Gastrocnemius medialis (tissue), 4 donors: ENCODE results near the gene GNG4. TPM values are rescaled to one million over a fixed set of nuclear protein-coding genes. Genes with fewer than 3 reads are reported as not detected.
"Not testable (repeated sequence)": the region's sequence is repeated elsewhere in the genome, so short reads cannot be mapped to it uniquely, and the experiment has no call there.

Experiments
- ATAC-seq, 2 donors: fragments of 150-250 bp; one replicate each; pipeline ENCODE4 v1.9.1; 2016
- DNase-seq, 2 donors: peaks; one replicate each; pipeline ENCODE4 v3.0.0-alpha.2; 2019
- H3K27ac ChIP-seq, 4 donors: fragments of 200-600 bp; sonication (generic); 1 replicate in 1 of 4; 2 replicates in 3 of 4; pipeline ENCODE4 v1.5.1; 2016 to 2018; ENCODE audit warnings: mild to moderate bottlenecking in 2 of 4, moderate library complexity in 1 of 4
- H3K27me3 ChIP-seq, 3 donors: fragments of 200-600 bp; sonication (generic) in 2 of 3; 1 replicate in 1 of 3; 2 replicates in 2 of 3; pipeline versions ENCODE4 v1.5.1 to v1.6.0; 2016 to 2019; ENCODE audit warnings: mild to moderate bottlenecking in 1 of 3, moderate library complexity in 1 of 3
- H3K36me3 ChIP-seq, 2 donors: fragments of 200-600 bp; sonication (generic) in 1 of 2; one replicate each; pipeline ENCODE4 v1.5.1; 2017 to 2018
- H3K4me1 ChIP-seq, 2 donors: fragments of 200-600 bp; sonication (generic) in 1 of 2; one replicate each; pipeline ENCODE4 v1.5.1; 2016 to 2017; ENCODE audit warnings: mild to moderate bottlenecking in 2 of 2
- H3K4me3 ChIP-seq, 4 donors: fragments of 200-600 bp; sonication (generic) in 3 of 4; 1 replicate in 1 of 4; 2 replicates in 3 of 4; pipeline ENCODE4 v1.5.1; 2016 to 2019; ENCODE audit warnings: mild to moderate bottlenecking in 2 of 4
- H3K9me3 ChIP-seq, 3 donors: fragments of 200-600 bp; sonication (generic) in 2 of 3; 1 replicate in 1 of 3; 2 replicates in 2 of 3; pipeline ENCODE4 v1.5.1; 2016 to 2019
- CTCF ChIP-seq, 5 experiments: fragments of 450-650 bp in 3 of 5; fragments of 200-600 bp in 2 of 5; sonication (generic) in 2 of 5; IDR thresholded peaks in 4 of 5; conservative IDR thresholded peaks in 1 of 5; 1 replicate in 4 of 5; 2 replicates in 1 of 5; pipeline ENCODE4 v1.5.1; 2016 to 2019; ENCODE audit warnings: antibody characterized with exemption in 5 of 5, mild to moderate bottlenecking in 3 of 5, moderate library complexity in 3 of 5
- POLR2A ChIP-seq, 2 donors: fragments of 450-650 bp; IDR thresholded peaks; one replicate each; pipeline ENCODE4 v1.6.1; 2017; ENCODE audit warnings: antibody characterized with exemption in 2 of 2, mild to moderate bottlenecking in 2 of 2, moderate library complexity in 2 of 2
- in situ Hi-C, 4 donors: fragments of 200-750 bp; cut with MboI; loops; one replicate each; pipeline versions ENCODE4 v1.15.0 to v1.8.0; 2017; ENCODE audit warnings: low sequenced_read_pairs in 4 of 4
- intact Hi-C: fragments of 100-400 bp; cut with DNase I; formaldehyde crosslinking; loops from one replicate; pipeline ENCODE4 v1.15.1; 2023; ENCODE audit warnings: low total_unique reads
- total RNA-seq, 4 donors: library from RNA; depleted of rRNA; stranded (reverse); fragments of >200 nt; gene quantifications; one replicate each; pipeline versions ENCODE4 v1.1.0 to v1.2.3, GENCODE V29; 2016

GNG4 gene
- total RNA-seq, 4 donors from 2014 or later: not detected

- Histone ChIP-seq H3K27me3 (peaks cover 0 to 5% (median 3%) of the 10 kb centered on the region in 3 donors), H3K4me1 (no peaks in the 10 kb centered on the region), H3K36me3 (no peaks in the 10 kb centered on the region), H3K4me3 (no peak overlapping the region), H3K27ac (no peak overlapping the region), H3K9me3 (no peaks in the 10 kb centered on the region)
- ATAC-seq (no peak), DNase-seq (no peak)
- in situ Hi-C loops (no loop called here), intact Hi-C loops (no loop called here)
- no peak for TF ChIP-seq POLR2A (IDR thresholded peaks at IDR 0.05)
- no peak for TF ChIP-seq CTCF (IDR thresholded peaks at IDR 0.05 in 4 of 5, conservative IDR thresholded peaks at IDR 0.05 in 1 of 5)
Measured at GRCh38 chr1:235640580-235640979, 9.0 kb downstream of the GNG4 start.

- DNase-seq (no peak), ATAC-seq (no peak)
- in situ Hi-C loops (no loop called here), intact Hi-C loops (no loop called here)
- H3K4me1 ChIP-seq: no peaks in the 10 kb centered on the region
- no peak overlapping the region for H3K27ac ChIP-seq
- no peaks in the 10 kb centered on the region for H3K36me3 ChIP-seq
- peaks cover 0 to 5% (median 0%) of the 10 kb centered on the region in 3 donors for H3K27me3 ChIP-seq
- H3K9me3 ChIP-seq: no peaks in the 10 kb centered on the region
- H3K4me3 ChIP-seq: no peak overlapping the region
- TF ChIP-seq POLR2A (IDR thresholded peaks at IDR 0.05) (no peak), CTCF (IDR thresholded peaks at IDR 0.05 in 4 of 5, conservative IDR thresholded peaks at IDR 0.05 in 1 of 5) (no peak)
Measured at GRCh38 chr1:235639226-235640205, 10.1 kb downstream of the GNG4 start.

- ATAC-seq, H3K27me3 ChIP-seq, H3K4me3 ChIP-seq, H3K27ac ChIP-seq, H3K4me1 ChIP-seq, in situ Hi-C loops, H3K36me3 ChIP-seq, H3K9me3 ChIP-seq, intact Hi-C loops, DNase-seq: not testable (repeated sequence)
Measured at GRCh38 chr1:235638612-235639011, 11.0 kb downstream of the GNG4 start.

GRCh38 chr1:235637756-235638534 lies 11.6 kb downstream of the GNG4 start:
- TF ChIP-seq CTCF (IDR thresholded peaks at IDR 0.05 in 4 of 5, conservative IDR thresholded peaks at IDR 0.05 in 1 of 5): no peak
- no peak for TF ChIP-seq POLR2A (IDR thresholded peaks at IDR 0.05)
- ATAC-seq: no peak
- no peak for DNase-seq
- in situ Hi-C loops (no loop called here), intact Hi-C loops (no loop called here)
- Histone ChIP-seq H3K4me1 (no peaks in the 10 kb centered on the region), H3K27ac (no peak overlapping the region), H3K27me3 (no peaks in the 10 kb centered on the region), H3K4me3 (no peak overlapping the region), H3K9me3 (no peaks in the 10 kb centered on the region), H3K36me3 (no peaks in the 10 kb centered on the region)
